CD4-positive, alpha-beta T cell treated with Interleukin-10 for 1 hour (primary cell): ENCODE results near the gene ABCB1.
"Not testable (repeated sequence)": the region's sequence is repeated elsewhere in the genome, so short reads cannot be mapped to it uniquely, and the experiment has no call there.

Source experiments
- DNase-seq: peaks from one replicate; pipeline ENCODE4 v3.0.0-alpha.2; 2020

Gene ABCB1

GRCh38 chr7:87574630-87575029 lies 26.1 kb downstream of the ABCB1 start:
- DNase-seq, result no peak

- not testable (repeated sequence) for DNase-seq
Observed at GRCh38 chr7:87572513-87572912, 28.2 kb downstream of the ABCB1 start.

GRCh38 chr7:87570178-87570577 lies 30.5 kb downstream of the ABCB1 start:
- DNase-seq, result no peak

DNA sequence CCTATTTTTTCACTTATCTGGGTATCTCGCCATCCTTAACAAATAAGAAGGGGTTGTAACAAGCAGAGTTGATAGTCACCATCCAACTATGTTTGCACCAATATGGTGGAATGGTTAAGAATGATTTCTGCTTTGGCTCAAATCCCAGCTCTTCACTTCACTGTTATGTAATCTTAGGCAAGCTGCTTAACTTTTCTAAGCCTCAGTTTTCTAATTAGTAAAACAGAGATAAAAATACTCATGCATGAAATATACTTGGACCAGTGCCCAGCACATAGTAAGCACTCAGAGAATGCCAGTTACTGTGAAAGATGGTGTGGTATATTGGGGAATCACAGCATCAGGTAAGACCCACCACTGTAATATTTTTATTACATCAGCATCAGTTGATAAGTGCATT lies 33.6 kb downstream of the ABCB1 start:
- DNase-seq, result no peak

- DNase-seq, result no peak
Observed at GRCh38 chr7:87566311-87566900, 34.3 kb downstream of the ABCB1 start.

GRCh38 chr7:87565877-87566276 lies 34.8 kb downstream of the ABCB1 start:
- DNase-seq, result no peak

DNA sequence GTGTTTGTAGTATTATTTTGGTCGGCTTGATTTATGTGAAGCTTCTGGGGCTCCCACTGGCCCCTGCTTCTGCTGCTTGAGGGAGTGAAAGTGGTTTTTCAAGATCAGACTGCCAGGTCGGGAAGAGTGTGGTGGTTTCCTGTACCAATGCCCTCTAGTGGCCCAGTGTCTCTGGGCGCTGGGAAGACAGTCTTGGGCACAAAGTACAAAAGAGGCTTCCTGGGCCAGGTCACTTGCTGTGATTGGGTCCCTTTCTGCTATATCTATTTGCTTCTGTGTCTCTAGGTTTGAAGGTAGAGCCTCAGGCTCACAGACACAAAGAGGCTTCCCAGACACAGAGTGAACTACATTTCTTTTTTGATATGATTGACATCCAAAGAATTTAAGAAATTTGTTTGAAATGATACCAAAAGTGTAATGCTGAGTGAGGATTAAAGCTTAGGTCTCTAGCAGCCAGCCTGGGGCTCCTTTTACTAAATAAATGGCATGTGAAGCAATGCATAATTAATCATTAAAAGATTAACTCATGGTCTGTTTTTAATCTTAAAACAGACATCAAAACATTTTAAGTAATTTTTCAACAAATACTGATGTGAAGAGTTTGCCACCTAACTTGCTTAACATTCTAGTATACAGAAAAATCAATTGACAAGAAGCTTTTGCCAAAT lies 36.3 kb downstream of the ABCB1 start:
- DNase-seq, result peak; percentile 20

- DNase-seq, result no peak
Observed at GRCh38 chr7:87561702-87562101, 39.0 kb downstream of the ABCB1 start.

DNA sequence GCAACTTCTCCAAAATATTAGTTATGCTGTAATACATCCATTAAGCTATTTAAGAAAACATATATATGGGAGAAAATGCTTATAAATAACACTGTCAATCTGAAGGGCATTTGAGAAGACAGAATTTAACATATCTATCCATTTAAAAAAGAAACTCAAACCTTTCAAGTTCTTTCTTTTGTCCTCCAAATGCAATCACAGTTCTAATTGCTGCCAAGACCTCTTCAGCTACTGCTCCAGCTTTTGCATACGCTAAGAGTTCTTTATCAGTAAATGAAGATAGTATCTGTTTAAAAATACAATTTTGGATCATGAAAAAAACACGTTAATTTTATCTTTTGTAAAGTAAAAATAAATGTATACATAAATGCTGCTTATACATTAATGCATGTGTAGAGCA lies 39.6 kb downstream of the ABCB1 start:
- DNase-seq, result no peak

DNA sequence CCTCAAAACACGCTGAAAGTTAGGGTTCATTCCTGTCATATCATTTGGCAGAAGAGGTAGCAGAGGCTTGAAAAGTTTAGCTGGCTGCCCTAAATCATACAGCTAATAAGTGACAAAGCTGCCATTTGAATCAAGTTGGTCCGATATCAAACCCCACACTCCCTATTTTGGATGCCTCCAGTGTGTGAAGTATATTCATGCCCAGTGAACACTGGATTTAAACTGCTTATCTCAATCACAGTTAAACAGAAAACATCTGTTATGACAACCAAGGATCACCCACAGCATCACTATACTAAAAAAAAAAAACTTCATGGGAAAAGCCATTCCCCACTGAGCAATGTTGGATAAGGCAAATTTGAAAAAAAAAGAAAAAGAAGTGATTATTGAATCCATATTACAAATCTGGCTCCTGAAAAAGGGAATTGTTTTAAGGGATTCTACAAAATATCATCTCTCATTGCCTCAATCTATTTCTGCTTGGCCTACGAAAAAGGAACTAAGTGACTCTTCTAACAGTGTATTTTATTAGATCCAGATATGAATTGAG lies 48.3 kb downstream of the ABCB1 start:
- DNase-seq, result no peak

- DNase-seq, result no peak
Observed at GRCh38 chr7:87548123-87548919, 52.4 kb downstream of the ABCB1 start.

GRCh38 chr7:87545760-87546159 lies 54.9 kb downstream of the ABCB1 start:
- no peak for DNase-seq

DNA sequence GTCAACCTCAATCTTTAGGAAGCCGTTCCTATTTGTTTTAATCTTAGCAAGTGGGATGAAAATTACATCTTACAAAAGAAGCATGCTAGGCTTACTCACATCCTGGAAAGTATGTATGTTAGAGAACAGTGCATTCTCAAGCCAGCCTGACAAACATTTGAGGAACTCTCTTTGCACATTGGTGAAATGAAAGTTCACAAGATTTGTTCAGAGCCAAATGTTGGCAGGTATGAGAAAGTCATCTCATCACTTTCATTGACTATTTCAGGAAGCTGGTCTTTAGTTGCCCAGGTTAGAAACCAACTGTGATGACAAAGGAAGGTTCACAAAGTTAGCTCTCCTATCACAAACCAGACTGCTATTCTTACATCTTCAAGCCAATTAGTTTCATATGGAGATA lies 57.1 kb downstream of the ABCB1 start:
- DNase-seq, result no peak

DNA sequence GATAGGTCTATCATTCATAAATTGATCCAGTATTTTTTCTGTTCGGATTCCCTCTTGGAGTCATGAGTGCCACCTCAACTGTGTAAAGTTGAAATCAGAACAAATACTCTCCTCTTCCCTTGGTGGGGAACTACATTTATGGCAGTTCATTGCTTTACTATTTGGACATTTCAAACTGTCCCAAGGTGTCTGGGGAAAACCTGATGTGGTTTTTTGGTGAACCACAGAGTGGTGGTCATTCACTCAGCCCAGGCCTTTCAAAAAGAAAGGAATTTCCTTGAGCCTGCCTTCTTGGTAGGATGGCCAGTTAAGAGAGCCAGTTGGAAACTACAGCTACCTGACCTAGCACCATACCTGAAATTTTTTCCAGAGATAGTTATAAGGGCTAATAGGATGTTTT lies 59.0 kb downstream of the ABCB1 start:
- DNase-seq, result no peak

DNA sequence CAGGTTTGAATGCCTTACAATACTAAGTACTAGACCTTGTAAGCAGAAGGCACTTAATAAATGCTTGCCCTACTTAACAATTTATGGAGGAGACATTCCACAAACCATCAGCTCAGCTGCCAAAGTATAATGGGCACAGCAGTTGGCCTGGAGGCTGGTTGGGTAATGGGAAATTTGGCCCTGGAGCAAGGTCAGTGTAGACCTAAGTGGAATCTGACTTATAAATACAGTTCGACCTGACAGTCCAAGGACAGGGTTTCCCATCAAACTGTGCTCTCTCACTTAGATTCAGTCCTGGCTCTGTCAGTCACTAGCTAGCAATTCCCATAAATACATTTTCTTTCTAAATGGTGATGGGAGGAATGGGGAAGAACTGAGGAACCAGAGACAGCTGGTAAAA lies 62.6 kb downstream of the ABCB1 start:
- DNase-seq, result no peak

DNA sequence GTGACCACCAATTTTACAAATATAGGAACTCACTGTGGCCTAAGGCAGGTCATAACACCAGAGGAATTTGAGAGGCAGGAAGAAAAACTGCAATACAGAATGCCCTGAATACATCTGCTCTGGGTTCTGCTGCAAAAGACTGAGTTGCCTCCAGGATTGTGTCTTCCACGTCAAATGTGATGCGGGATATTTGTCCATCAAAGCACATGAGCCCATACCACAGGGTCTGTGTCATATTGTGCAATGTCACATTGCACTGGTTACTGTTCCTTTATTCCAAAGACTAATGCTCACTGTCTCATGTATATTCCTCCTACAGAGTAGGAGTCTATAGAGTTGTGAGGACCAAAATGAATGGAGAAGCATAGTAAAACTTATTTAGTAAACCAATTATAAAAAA lies 66.6 kb downstream of the ABCB1 start:
- no peak for DNase-seq

GRCh38 chr7:87530126-87530525 lies 70.6 kb downstream of the ABCB1 start:
- DNase-seq, result no peak

DNA sequence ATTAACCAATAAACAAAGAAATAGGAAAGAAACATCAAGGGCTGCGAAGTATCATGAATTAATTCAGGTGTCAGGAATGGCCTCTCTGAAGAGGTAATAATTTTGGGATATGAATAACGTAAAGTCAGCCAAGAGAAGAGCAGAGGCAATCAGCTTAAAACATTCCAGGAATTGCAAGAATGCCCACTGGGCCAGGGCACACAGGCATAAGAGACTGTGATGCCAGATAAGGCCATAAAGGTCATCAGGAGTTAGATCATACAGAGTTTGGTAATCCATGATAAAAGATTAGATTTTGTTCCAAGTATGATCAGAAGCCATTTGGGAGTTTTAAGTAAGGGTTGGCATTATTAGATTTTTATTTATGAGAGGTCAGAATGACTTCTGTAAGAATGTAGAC lies 72.0 kb downstream of the ABCB1 start:
- DNase-seq, result no peak

- DNase-seq, result no peak
Observed at GRCh38 chr7:87518735-87519134, 81.9 kb downstream of the ABCB1 start.

DNA sequence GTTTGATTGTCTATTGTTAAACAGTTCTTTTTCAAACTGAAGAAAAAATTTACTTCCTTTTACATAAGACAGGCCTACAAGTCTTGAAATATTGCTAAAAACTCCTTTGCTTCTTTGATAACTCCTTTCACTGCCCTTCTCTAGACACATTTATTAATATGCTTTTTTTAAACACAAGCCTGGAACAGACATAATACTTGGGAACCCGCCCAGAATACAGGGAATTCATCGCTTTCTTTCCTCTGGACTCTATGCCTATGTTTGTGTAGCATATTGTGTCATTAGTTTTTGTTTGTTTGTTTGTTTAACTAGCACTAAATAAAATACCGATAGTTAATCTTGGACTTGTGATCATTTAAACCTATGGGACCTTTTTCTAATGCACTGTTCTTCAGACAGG lies 82.8 kb downstream of the ABCB1 start:
- DNase-seq, result no peak

GRCh38 chr7:87517136-87517815 lies 83.4 kb downstream of the ABCB1 start:
- no peak for DNase-seq

DNA sequence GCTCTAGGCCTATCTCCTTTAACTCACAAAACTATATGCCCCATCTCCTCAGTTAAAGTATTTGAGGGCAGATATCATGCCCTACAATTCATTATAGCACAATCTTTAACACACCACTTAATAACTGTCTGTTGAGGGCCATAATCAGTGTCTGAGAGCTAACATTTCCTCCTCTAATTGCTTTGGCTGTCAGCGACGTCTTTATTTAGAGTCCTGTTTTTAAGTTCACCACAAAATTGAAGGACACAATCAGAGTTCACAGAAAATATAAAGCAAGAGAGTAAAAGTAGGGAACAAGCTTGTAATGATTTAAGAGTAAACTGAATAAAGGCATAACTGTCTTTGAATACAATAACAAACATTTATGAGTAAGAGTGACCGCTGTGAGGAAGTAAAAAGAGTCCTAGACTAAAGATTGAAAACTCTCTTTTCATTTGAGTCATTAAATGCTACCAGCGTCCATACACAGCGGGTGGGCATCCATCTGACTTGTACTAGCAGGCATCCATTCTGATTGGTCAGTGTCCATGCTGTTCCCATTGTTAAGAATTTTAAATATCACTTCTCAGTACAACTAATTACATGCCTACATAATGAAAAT lies 86.8 kb downstream of the ABCB1 start:
- DNase-seq, result no peak

- DNase-seq, result no peak
Observed at GRCh38 chr7:87512906-87513305, 87.8 kb downstream of the ABCB1 start.
